Brain pericyte (primary cell): ENCODE data around the gene TAS2R3.

Experiments used
- DNase-seq: peaks from one replicate; pipeline ENCODE4 v3.0.0-alpha.2; 2012; ENCODE audit warnings: low read depth, low spot score

TAS2R3 gene

GRCh38 chr7:141785706-141786552 is 22.0 kb downstream of the TAS2R3 start:
- peak; percentile 12 for DNase-seq

- DNase-seq = no peak
Measured at GRCh38 chr7:141788296-141788695, 24.4 kb downstream of the TAS2R3 start.

DNA sequence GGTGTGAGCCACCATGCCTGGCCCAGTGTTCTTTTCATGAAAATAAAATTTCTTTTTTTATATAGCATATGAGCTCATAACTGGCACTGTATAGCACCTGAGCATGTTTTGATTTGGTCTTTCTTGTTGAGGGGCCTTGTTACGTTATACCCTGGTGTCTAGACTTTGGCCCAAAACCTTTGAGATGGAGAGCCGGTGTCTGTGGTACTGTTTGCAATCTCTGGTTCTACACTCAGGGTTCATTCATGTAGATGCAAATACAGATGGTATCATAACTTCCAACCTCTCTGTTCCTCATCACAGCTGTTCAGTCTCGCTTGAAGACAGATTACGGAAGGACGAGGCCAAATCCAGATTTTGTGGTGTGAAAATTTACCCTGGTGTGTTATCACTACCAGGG is 26.0 kb downstream of the TAS2R3 start, which contains the start of gene TAS2R5:
TAS2R5 (plus strand) TSS at position 301 of the 400 bp plus-strand sequence. CDS start 145 bp downstream, outside the sequence.
- no peak for DNase-seq

- no peak for DNase-seq
Measured at GRCh38 chr7:141792526-141792925, 28.6 kb downstream of the TAS2R3 start.
